Caco-2 (cell line): ENCODE measurements around the gene PPT2. TPM values are rescaled to one million over a fixed set of nuclear protein-coding genes. Genes with fewer than 3 reads are reported as not detected.

Experiments
- BruUV-seq: library from RNA; stranded (reverse); fragments of 400-500 nt; replicated peaks from 2 replicates; lab custom pipeline; 2021; lab: Mats Ljungman, UMichigan
- CTCF ChIA-PET: fragments of 300-600 bp; sonication (Branson Sonifier 250); formaldehyde crosslinking; loops from one replicate; lab custom pipeline; 2022; ENCODE audit warnings: antibody characterized with exemption; lab: Charles Lee
- POLR2A ChIA-PET: fragments of 300-600 bp; sonication (Branson Sonifier 250); formaldehyde crosslinking; loops from one replicate; lab custom pipeline; 2022; ENCODE audit warnings: antibody characterized with exemption; lab: Charles Lee
- DNase-seq, 2 experiments: peaks; one replicate each; pipeline versions ENCODE4 v3.0.0 to v3.0.0-alpha.2; 2020 to 2022
- H3K27me3 ChIP-seq: replicated peaks from 2 replicates; pipeline ENCODE4 v1.6.0; 2011; ENCODE audit warnings: low read length; ENCODE audit not compliant: control insufficient read depth, insufficient read depth
- H3K36me3 ChIP-seq: 2 replicates; pipeline ENCODE4 v1.5.1; 2011; ENCODE audit warnings: low read length; ENCODE audit not compliant: control insufficient read depth, insufficient read depth
- H3K4me1 ChIP-seq: fragments of 250-450 bp; sonication (Bioruptor Pico); 2 replicates; pipeline ENCODE4 v1.5.1; 2020; ENCODE audit warnings: mild to moderate bottlenecking
- H3K4me3 ChIP-seq: 2 replicates; pipeline ENCODE4 v1.5.1; 2011; ENCODE audit warnings: low read depth, mild to moderate bottlenecking, control low read depth, low read length
- H3K9me3 ChIP-seq: fragments of 250-450 bp; sonication (Bioruptor Pico); 2 replicates; pipeline ENCODE4 v1.5.1; 2020; ENCODE audit warnings: mild to moderate bottlenecking, moderate library complexity
- H3K27ac Mint-ChIP-seq: one replicate; pipeline ENCODE4 v1.8.0; 2022; ENCODE audit warnings: mixed read lengths; ENCODE audit not compliant: unreplicated experiment
- H3K27me3 Mint-ChIP-seq: one replicate; pipeline ENCODE4 v1.8.0; 2022; ENCODE audit warnings: mixed read lengths; ENCODE audit not compliant: insufficient read depth, unreplicated experiment
- H3K36me3 Mint-ChIP-seq: one replicate; pipeline ENCODE4 v1.8.0; 2022; ENCODE audit warnings: mild to moderate bottlenecking, mixed read lengths; ENCODE audit not compliant: insufficient read depth, unreplicated experiment
- H3K4me1 Mint-ChIP-seq: one replicate; pipeline ENCODE4 v1.8.0; 2022; ENCODE audit warnings: low read depth, mixed read lengths; ENCODE audit not compliant: unreplicated experiment
- H3K4me3 Mint-ChIP-seq: one replicate; pipeline ENCODE4 v1.8.0; 2022; ENCODE audit warnings: mild to moderate bottlenecking, moderate library complexity, mixed read lengths; ENCODE audit not compliant: unreplicated experiment
- H3K9me3 Mint-ChIP-seq: one replicate; pipeline ENCODE4 v1.8.0; 2022; ENCODE audit warnings: mixed read lengths; ENCODE audit not compliant: unreplicated experiment
- intact Hi-C: fragments of 100-400 bp; cut with micrococcal nuclease; formaldehyde crosslinking; loops from one replicate; pipeline ENCODE4 v1.10.0; 2022; ENCODE audit not compliant: unreplicated experiment
- total RNA-seq: library from RNA; stranded (reverse); gene quantifications from 2 replicates; pipeline ENCODE4 v1.2.3, GENCODE V29; 2022
- TF ChIP-seq, protein P1 (sequence below), 2 experiments: fragments of 200-600 bp in 1 of 2; IDR thresholded peaks; 1 replicate in 1 of 2; 2 replicates in 1 of 2; pipeline versions ENCODE4 v1.5.1 to v1.8.0; 2011 to 2022; ENCODE audit warnings: antibody characterized with exemption in 1 of 2, control low read depth in 1 of 2, inconsistent platforms in 1 of 2, low read depth in 1 of 2, low read length in 1 of 2, mild to moderate bottlenecking in 1 of 2, moderate library complexity in 1 of 2; ENCODE audit not compliant: insufficient read depth in 1 of 2, severe bottlenecking in 1 of 2, unreplicated experiment in 1 of 2

The PPT2 gene
- total RNA-seq, 1 experiment from 2014 or later, result 80.8 TPM

GRCh38 chr6:32168350-32168749 lies 14.4 kb downstream of the PPT2 start:
- BruUV-seq, result TSS peak; percentile 45
- H3K4me3 ChIP-seq, result no peak overlapping the region
- no peaks in the 10 kb centered on the region for H3K9me3 Mint-ChIP-seq
- peaks cover 85% of the 10 kb centered on the region for H3K36me3 Mint-ChIP-seq
- no peaks in the 10 kb centered on the region for H3K36me3 ChIP-seq
- H3K27ac Mint-ChIP-seq, result peak overlapping the region; percentile 42
- POLR2A ChIA-PET, result no interaction called here
- no peaks in the 10 kb centered on the region for H3K27me3 Mint-ChIP-seq
- intact Hi-C loops, result no loop called here
- H3K27me3 ChIP-seq, result no peaks in the 10 kb centered on the region
- H3K4me1 ChIP-seq, result peaks cover 35% of the 10 kb centered on the region
- CTCF ChIA-PET, result no interaction called here
- no peaks in the 10 kb centered on the region for H3K9me3 ChIP-seq
- peaks cover 18% of the 10 kb centered on the region for H3K4me1 Mint-ChIP-seq
- no peak for DNase-seq
- TF ChIP-seq, protein P1, sequence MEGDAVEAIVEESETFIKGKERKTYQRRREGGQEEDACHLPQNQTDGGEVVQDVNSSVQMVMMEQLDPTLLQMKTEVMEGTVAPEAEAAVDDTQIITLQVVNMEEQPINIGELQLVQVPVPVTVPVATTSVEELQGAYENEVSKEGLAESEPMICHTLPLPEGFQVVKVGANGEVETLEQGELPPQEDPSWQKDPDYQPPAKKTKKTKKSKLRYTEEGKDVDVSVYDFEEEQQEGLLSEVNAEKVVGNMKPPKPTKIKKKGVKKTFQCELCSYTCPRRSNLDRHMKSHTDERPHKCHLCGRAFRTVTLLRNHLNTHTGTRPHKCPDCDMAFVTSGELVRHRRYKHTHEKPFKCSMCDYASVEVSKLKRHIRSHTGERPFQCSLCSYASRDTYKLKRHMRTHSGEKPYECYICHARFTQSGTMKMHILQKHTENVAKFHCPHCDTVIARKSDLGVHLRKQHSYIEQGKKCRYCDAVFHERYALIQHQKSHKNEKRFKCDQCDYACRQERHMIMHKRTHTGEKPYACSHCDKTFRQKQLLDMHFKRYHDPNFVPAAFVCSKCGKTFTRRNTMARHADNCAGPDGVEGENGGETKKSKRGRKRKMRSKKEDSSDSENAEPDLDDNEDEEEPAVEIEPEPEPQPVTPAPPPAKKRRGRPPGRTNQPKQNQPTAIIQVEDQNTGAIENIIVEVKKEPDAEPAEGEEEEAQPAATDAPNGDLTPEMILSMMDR (IDR thresholded peaks at IDR 0.05; ENCODE audit: insufficient read depth in 1 of 2, low read depth in 1 of 2, low read length in 1 of 2, severe bottlenecking in 1 of 2, unreplicated experiment in 1 of 2), result no peak
- no peak overlapping the region for H3K4me3 Mint-ChIP-seq

- no peaks in the 10 kb centered on the region for H3K27me3 Mint-ChIP-seq
- peak overlapping the region; percentile 19 for H3K27ac Mint-ChIP-seq
- Histone ChIP-seq H3K36me3 (no peaks in the 10 kb centered on the region), H3K4me1 (peaks cover 40% of the 10 kb centered on the region), H3K4me3 (no peak overlapping the region), H3K27me3 (no peaks in the 10 kb centered on the region), H3K9me3 (no peaks in the 10 kb centered on the region)
- intact Hi-C loops, result no loop called here
- no peaks in the 10 kb centered on the region for H3K9me3 Mint-ChIP-seq
- BruUV-seq, result no TSS peak
- H3K36me3 Mint-ChIP-seq, result peaks cover 78% of the 10 kb centered on the region
- TF ChIP-seq, protein P1 (IDR thresholded peaks at IDR 0.05; ENCODE audit: insufficient read depth in 1 of 2, low read depth in 1 of 2, low read length in 1 of 2, severe bottlenecking in 1 of 2, unreplicated experiment in 1 of 2), result no peak
- no peak overlapping the region for H3K4me3 Mint-ChIP-seq
- DNase-seq, result no peak
- ChIA-PET CTCF (interaction anchor here (1.0 kb wide), 1 partner anchor 27 kb away, joined by 3 read pairs; no protein-coding TSS in a partner anchor), POLR2A (no interaction called here)
- H3K4me1 Mint-ChIP-seq, result peaks cover 24% of the 10 kb centered on the region
Observed at GRCh38 chr6:32168807-32169591, 15.1 kb downstream of the PPT2 start.

DNA sequence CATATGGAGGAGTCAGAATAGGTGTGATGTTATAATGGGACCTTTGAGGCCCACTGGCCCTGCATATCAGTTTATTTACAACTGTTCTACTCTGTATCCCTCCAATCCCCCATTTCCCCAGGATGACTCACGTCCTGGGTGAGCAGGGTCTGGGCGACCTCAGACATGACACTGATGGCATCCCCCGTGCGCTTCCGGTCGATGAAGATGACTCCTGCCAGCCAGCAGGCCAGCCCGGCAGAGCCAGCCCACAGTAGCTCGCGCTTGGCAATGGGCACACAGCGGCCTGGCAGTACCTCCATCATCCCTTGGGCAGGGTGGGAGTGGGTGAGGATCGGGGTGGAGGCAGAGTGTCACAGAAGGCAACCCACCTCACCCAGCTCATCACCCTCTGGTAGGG lies 16.4 kb downstream of the PPT2 start:
- H3K4me3 Mint-ChIP-seq, result no peak overlapping the region
- H3K4me1 ChIP-seq, result peaks cover 40% of the 10 kb centered on the region
- H3K36me3 ChIP-seq, result no peaks in the 10 kb centered on the region

More for the DNA sequence above, 16.4 kb downstream of the PPT2 start:
- H3K27ac Mint-ChIP-seq, result peak overlapping the region; percentile 19
- BruUV-seq, result no TSS peak
- peaks cover 66% of the 10 kb centered on the region for H3K36me3 Mint-ChIP-seq
- DNase-seq, result no peak
- POLR2A ChIA-PET, result no interaction called here
- peaks cover 29% of the 10 kb centered on the region for H3K4me1 Mint-ChIP-seq
- TF ChIP-seq, protein P1 (IDR thresholded peaks at IDR 0.05; ENCODE audit: insufficient read depth in 1 of 2, low read depth in 1 of 2, low read length in 1 of 2, severe bottlenecking in 1 of 2, unreplicated experiment in 1 of 2), result no peak
- CTCF ChIA-PET, result interaction anchor here (0.5 kb wide), 1 partner anchor 16 kb away, joined by 3 read pairs; no protein-coding TSS in a partner anchor
- H3K27me3 Mint-ChIP-seq, result no peaks in the 10 kb centered on the region
- Histone ChIP-seq H3K27me3 (no peaks in the 10 kb centered on the region), H3K4me3 (no peak overlapping the region), H3K9me3 (no peaks in the 10 kb centered on the region)
- no peaks in the 10 kb centered on the region for H3K9me3 Mint-ChIP-seq
- intact Hi-C loops, result no loop called here
